D341Med (cell line): Measurements from ENCODE around the gene TDO2.
"Not testable (repeated sequence)": the region's sequence is repeated elsewhere in the genome, so short reads cannot be mapped to it uniquely, and the experiment has no call there.

ENCODE experiments used
- DNase-seq: peaks from one replicate; pipeline ENCODE4 v3.0.0; 2012; ENCODE audit warnings: low spot score

The TDO2 gene

DNA sequence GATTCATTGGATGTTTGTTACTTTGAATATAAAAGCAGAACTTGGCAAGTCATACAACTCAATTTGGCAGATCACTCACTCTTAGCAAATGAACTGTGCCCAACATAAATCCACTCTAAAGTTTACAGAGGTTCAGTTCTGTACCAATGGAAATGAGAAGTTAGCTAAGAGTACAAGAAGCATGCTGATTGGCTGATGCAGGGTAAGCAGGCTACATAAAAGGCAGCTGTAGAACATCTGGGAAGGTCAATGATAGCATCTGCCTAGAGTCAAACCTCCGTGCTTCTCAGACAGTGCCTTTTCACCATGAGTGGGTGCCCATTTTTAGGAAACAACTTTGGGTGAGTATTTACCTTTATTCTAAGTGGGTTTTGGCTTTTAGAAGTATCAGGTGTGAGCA lies at the start of gene TDO2:
TDO2 (plus strand) TSS at position 244 of the 400 bp plus-strand sequence; CDS start at position 307, 63 bp downstream.
- no peak for DNase-seq

DNA sequence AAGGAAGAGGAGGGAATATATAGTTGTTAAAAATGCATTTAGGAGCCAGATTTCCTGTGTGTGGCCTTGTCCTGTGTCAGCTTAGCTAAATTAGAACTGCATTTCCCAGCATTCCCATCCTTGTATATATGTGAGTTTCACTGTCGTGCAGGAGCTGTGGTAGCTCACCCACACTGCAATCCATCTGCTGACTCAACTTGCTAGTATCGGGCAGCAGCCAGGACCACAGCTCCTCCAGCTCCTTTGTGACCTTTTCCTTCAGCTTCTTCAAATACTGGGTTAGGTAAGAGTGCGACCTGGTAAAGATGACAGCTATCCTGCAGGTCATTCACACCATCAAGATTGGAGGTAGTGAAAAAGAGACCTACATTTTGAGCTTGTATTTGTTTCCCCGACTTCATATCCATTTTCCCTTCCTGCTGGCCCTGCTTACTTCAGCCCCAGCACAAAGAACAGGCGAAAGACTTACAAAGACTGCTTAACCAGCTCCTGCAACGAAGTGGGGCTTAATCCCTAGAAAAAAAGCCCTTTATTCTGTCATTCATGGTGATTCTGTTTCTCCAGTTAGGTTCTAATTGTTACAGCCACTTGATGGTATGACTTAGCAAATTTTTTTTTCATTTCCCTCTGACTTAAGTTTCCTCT lies 48.8 kb upstream of the TDO2 start:
- DNase-seq: no peak

GRCh38 chr4:155855897-155856296 lies 47.6 kb upstream of the TDO2 start:
- no peak for DNase-seq

DNA sequence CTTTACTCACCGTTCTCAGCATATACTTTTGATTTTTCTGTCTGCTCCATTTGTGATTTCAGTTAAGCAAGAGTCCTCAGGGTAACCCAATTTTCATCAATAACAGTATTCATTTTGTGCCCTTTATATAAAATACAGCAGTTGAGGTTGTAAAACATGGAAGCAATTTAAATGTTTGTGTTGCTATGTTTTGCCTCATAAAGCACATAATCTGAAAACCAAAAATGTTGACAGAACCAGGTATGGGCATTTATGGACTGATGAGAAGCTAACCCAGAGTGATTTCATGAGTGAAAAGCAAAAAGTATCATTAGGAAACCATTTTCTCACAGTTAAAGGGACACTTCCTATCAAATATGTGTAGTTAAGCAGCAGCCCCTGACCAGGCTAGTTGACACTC lies 37.3 kb upstream of the TDO2 start, which contains the start of gene ASIC5:
ASIC5 (minus strand) TSS at position 101 of the 400 bp plus-strand sequence; CDS start at position 50, 51 bp downstream.
- DNase-seq: no peak

- DNase-seq: no peak
Measured at GRCh38 chr4:155875878-155876277, 27.6 kb upstream of the TDO2 start.

DNA sequence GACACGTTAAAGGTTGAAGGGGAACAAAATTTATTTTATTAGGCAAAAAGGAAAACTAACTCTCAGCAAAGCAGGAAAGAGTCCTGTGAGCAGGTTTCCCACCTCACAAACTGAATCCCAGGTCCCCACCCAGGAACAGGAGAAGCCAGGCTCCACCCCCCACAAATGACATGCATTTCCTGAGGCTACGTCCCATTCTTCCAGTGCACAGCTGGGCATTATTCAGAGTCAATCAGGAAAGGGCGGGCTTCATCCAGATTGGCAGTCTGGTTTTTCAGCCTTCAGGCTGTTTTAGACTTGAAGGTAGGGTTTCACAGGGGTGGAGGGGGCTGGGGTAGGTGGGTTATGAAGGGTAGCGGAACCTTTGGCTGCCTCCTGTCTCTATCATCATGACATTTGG lies 25.5 kb upstream of the TDO2 start:
- DNase-seq: no peak

GRCh38 chr4:155878611-155879010 lies 24.9 kb upstream of the TDO2 start:
- DNase-seq: no peak

DNA sequence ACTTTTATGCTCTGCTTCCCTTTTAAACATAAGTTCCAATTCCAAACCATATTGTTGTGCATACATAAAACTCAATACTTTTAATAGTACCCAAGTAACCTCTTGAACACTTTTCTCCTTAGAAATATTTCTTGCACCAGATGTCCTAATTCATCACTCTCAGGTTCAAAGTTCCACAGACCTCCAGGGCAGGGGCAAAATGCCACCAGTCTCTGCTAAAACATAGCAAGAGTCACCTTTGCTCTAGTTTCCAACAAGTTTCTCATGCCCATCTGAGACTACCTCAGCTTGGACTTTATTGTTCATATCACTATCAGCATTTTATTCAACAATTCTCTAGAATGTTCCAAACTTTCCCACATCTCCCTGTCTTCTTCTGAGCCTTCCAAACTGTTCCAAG lies 23.7 kb upstream of the TDO2 start:
- no peak for DNase-seq

- no peak for DNase-seq
Measured at GRCh38 chr4:155881555-155881954, 21.9 kb upstream of the TDO2 start.

GRCh38 chr4:155883895-155884294 lies 19.6 kb upstream of the TDO2 start:
- no peak for DNase-seq

DNA sequence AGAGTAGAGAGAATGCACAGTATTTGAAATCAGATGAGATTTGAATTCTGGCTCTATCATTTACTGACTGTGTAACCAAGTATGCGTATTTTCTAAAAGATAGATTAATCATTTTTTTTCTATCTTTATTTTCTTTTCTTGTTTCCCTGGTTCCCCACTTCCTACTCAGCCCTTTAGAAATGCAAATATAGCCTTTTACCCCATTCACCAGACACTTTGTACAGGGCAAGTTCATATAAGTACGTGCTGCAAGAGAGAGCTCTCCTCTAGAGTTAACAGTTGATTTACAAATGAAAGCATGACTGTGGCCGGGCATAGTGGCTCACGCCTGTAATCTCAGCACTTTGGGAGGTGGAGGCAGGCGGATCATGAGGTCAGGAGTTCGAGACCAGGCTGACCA lies 17.8 kb upstream of the TDO2 start:
- no peak for DNase-seq

DNA sequence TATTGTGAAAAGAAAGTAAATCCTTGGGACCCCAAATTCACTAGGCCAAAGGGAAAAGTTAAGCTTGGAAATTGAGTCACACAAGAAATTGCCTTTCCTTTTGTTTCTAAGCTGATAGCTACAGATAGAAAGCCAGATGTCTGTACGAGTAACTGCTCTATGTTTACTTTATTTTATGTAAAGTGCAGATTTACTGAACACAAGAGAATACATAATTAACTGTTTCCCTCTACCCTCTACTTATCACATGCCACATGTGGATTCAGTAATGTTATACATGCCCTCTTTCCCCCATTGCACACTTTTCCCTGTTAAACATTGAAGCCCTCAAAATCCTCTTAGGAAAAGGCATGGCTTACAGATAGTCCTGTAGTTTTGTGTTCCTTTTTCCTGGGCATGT lies 16.5 kb upstream of the TDO2 start:
- DNase-seq: no peak

GRCh38 chr4:155887847-155888570 lies 15.5 kb upstream of the TDO2 start:
- no peak for DNase-seq

- no peak for DNase-seq
Measured at GRCh38 chr4:155889031-155889793, 14.3 kb upstream of the TDO2 start.

- no peak for DNase-seq
Measured at GRCh38 chr4:155889946-155890345, 13.6 kb upstream of the TDO2 start.

GRCh38 chr4:155891058-155891457 lies 12.4 kb upstream of the TDO2 start:
- DNase-seq: no peak

DNA sequence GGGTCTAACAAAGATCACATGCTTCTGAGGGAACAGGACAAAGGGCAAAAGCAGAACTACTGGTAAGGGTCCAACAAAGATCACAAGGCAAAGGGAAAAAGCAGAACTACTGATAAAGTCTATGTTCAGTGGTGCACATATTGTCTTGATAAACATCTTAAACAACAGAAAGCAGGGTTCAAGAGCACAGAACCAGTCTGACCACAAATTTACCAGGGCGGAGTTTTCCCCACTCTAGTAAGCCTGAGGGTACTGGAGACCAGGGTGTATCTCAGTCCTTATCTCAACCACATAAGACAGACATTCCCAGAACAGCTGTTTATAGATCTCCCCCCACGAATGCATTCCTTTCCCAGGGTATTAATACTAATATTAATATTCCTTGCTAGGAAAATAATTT lies 5.1 kb upstream of the TDO2 start:
- not testable (repeated sequence) for DNase-seq

GRCh38 chr4:155899891-155900290 lies 3.6 kb upstream of the TDO2 start:
- DNase-seq: no peak

- DNase-seq: no peak
Measured at GRCh38 chr4:155900381-155900780, 3.1 kb upstream of the TDO2 start.

- no peak for DNase-seq
Measured at GRCh38 chr4:155901013-155901412, 2.5 kb upstream of the TDO2 start.

GRCh38 chr4:155904331-155904730 lies 835 bp downstream of the TDO2 start:
- no peak for DNase-seq

- no peak for DNase-seq
Measured at GRCh38 chr4:155906554-155907247, 3.2 kb downstream of the TDO2 start.
